Right cardiac atrium (tissue), 5 donors: ENCODE results near the gene DNAJC30. TPM values are rescaled to one million over a fixed set of nuclear protein-coding genes. Genes with fewer than 3 reads are reported as not detected.

Source experiments
- ATAC-seq, 2 donors: fragments of 200-7000 bp; cut with Tn5 transposase; one replicate each; pipeline versions ENCODE4 v1.8.0 to v1.9.1; 2020; ENCODE audit warnings: moderate library complexity in 2 of 2, mild to moderate bottlenecking in 1 of 2
- DNase-seq, 3 donors: peaks; one replicate each; pipeline ENCODE4 v3.0.0-alpha.2; 2020
- H3K27ac ChIP-seq: one replicate; pipeline ENCODE4 v1.5.1; 2013; ENCODE audit warnings: mild to moderate bottlenecking, low read length, control low read depth, moderate library complexity
- H3K27me3 ChIP-seq: one replicate; pipeline ENCODE4 v1.6.1; 2013; ENCODE audit not compliant: control insufficient read depth, insufficient read depth
- H3K4me1 ChIP-seq: one replicate; pipeline ENCODE4 v1.6.1; 2013; ENCODE audit warnings: low read length; ENCODE audit not compliant: control insufficient read depth, insufficient read depth
- H3K4me3 ChIP-seq: one replicate; pipeline ENCODE4 v1.5.1; 2013; ENCODE audit warnings: low read length, control low read depth
- H3K9me3 ChIP-seq: one replicate; pipeline ENCODE4 v1.6.1; 2013; ENCODE audit warnings: low read length; ENCODE audit not compliant: control insufficient read depth
- WGBS: extraction: QIAGEN DNeasy Blood & Tissue Kit; methylation state at CpG from one replicate; pipeline ENCODE4 v1.1.7; 2013; 5-methylcytosine and 5-hydroxymethylcytosine counted together
- intact Hi-C, 4 donors: fragments of 100-400 bp; cut with DNase I; formaldehyde crosslinking; loops; one replicate each; pipeline versions ENCODE4 v1.11.0 to v1.14.0; 2022 to 2023
- polyA plus RNA-seq: library from polyadenylated mRNA; stranded (reverse); fragments of 200-250 nt; gene quantifications from one replicate; pipeline ENCODE4 v1.2.3, GENCODE V29; 2013
- total RNA-seq, 4 donors: library from RNA; stranded (reverse); fragmentation: NEBNext Ultra II Directional; extraction: Animal tissue kit (Norgen Biotek cat#: 25700); gene quantifications; one replicate each; pipeline ENCODE4 v1.2.1, GENCODE V29; 2021
- donor health status: healthy with polysubstance abuse.
- donor health status: DM: no; HTN: yes; CAD: no.
- donor health status: DM: no; HTN: no; CAD: no.
- donor health status: DM: no; HTN: yes; CAD: no; lungs with severe emphysema.
- donor health status: DM: yes; HTN: yes; CAD: no.

Gene DNAJC30
- total and polyA plus RNA-seq, 5 donors: 14.5 to 21.1 (median 18.3) TPM

DNA sequence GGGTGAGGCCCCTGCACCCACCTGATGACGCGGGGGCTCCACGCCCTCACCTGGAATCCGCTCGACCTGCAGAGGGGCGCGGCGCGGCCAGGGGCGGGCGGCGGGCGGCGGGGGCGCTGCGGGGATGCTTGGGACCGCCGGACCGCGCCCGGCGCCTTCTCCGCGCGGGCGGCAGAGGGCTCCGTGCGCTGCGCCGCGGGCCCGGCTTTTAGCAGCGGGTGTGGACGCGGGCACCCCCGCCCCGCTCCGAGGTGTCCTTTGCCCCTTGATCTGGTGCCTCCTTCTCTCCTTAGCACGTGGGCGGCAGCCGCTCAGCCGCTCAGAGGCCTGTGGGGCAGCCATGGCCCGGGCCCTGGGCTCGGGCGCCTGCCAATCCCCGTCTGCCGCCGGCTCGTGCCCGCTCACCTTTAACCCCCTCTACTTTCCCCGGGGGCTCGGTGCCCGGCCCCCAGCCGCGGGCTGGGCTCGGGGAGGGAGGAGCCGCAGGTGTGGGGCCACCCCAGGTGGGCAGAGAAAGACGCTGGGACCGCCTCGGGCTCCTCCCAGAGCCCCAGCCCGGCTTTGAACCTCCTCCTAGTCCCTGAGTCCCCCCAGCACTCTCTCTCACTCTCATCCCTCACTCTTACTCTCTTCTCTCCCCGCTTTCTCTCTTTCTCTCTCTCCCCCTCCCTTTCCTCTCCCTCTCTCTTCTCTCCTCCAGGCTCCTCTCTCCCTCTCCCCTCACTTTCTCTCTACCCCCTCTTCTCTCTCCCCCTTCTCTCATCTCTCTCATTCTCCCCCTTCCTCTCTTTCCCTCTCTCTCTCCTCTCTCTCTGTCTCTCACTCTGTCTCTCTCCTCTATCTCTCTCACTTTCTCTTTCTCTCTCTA is 35.3 kb downstream of the DNAJC30 start:
- no peaks in the 10 kb centered on the region for H3K9me3 ChIP-seq
- peak in 1 of 3 donors; percentile 18 for DNase-seq
- no peaks in the 10 kb centered on the region for H3K4me1 ChIP-seq
- peak; percentile 37 to 57 for ATAC-seq
- no peak overlapping the region for H3K27ac ChIP-seq
- peak overlapping the region; percentile 60 for H3K4me3 ChIP-seq
- intact Hi-C loops: no loop called here
- H3K27me3 ChIP-seq: no peaks in the 10 kb centered on the region
- WGBS: 1% methylated on average over 61 of the region's 62 CpGs

GRCh38 chr7:73646785-73647724 is 36.2 kb downstream of the DNAJC30 start:
- ATAC-seq (no peak), DNase-seq (no peak)
- H3K27me3 ChIP-seq: no peaks in the 10 kb centered on the region
- H3K27ac ChIP-seq: no peak overlapping the region
- 39% methylated on average over 16 of the region's 16 CpGs for WGBS
- H3K4me1 ChIP-seq: no peaks in the 10 kb centered on the region
- H3K9me3 ChIP-seq: no peaks in the 10 kb centered on the region
- intact Hi-C loops: no loop called here
- peak overlapping the region; percentile 60 for H3K4me3 ChIP-seq

DNA sequence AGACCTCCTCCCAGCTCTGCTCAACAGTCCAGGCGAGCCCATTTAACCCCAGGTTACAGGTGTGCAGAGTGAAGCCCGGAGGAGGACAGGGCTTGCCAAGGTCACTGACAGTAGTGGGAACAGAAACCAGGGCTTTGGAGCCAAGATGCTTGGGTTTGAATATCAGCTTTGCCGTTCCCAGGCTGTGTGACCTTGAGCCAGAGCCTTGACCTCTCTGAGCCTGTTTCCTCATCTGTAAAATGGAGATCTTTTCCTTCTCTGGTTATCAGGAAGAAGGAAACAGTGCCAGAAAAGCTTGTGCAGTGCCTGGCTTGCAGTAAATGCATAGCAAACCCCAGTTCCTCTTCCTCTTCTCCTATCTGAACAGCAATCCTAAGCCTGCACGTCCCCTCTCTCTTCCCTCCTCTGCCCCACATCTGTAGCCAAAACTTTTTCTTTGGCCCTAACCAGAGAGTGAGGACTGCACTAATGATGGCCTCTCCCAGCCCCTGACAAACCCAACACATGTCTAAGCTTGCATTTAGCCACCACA is 37.5 kb downstream of the DNAJC30 start:
- no peaks in the 10 kb centered on the region for H3K4me1 ChIP-seq
- WGBS: 28% methylated on average over 4 of the region's 4 CpGs
- peaks cover 2% of the 10 kb centered on the region for H3K9me3 ChIP-seq
- ATAC-seq: no peak
- no peaks in the 10 kb centered on the region for H3K27me3 ChIP-seq
- no peak overlapping the region for H3K4me3 ChIP-seq
- DNase-seq: no peak
- intact Hi-C loops: no loop called here
- no peak overlapping the region for H3K27ac ChIP-seq

GRCh38 chr7:73644688-73645286 is 38.5 kb downstream of the DNAJC30 start:
- ATAC-seq (no peak), DNase-seq (no peak)
- no peaks in the 10 kb centered on the region for H3K27me3 ChIP-seq
- no peak overlapping the region for H3K4me3 ChIP-seq
- intact Hi-C loops: no loop called here
- no peaks in the 10 kb centered on the region for H3K4me1 ChIP-seq
- 32% methylated on average over 5 of the region's 5 CpGs for WGBS
- H3K27ac ChIP-seq: no peak overlapping the region
- H3K9me3 ChIP-seq: peaks cover 2% of the 10 kb centered on the region

GRCh38 chr7:73642834-73643233 is 40.4 kb downstream of the DNAJC30 start:
- intact Hi-C loops: no loop called here
- DNase-seq: no peak
- H3K4me3 ChIP-seq: no peak overlapping the region
- 58% methylated on average over 2 of the region's 2 CpGs for WGBS
- no peak overlapping the region for H3K27ac ChIP-seq
- no peak for ATAC-seq
- no peaks in the 10 kb centered on the region for H3K27me3 ChIP-seq
- H3K9me3 ChIP-seq: peaks cover 2% of the 10 kb centered on the region
- H3K4me1 ChIP-seq: no peaks in the 10 kb centered on the region

DNA sequence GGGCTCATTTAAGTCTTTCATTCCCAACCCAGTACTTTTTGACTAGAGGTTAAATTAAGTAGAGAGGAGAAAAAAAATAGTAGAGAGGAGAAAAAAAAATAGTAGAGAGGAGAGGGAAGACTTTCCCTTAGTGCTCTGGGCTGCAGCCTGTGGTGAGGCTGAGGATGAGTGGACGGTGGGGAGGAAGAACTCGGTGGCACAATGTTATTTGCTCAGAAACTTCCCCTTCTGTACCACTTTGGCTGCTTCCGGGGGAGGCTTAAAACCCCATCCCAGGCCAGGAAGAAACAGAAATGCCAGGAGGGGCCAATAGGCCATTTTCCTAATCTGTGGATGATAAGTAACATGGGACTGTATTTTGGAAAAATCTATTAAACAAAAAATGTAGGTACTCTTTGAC is 44.3 kb downstream of the DNAJC30 start:
- intact Hi-C loops: no loop called here
- 51% methylated on average over 3 of the region's 3 CpGs for WGBS
- Histone ChIP-seq H3K4me1 (no peaks in the 10 kb centered on the region), H3K27me3 (no peaks in the 10 kb centered on the region), H3K27ac (no peak overlapping the region), H3K4me3 (no peak overlapping the region), H3K9me3 (peaks cover 2% of the 10 kb centered on the region)
- no peak for ATAC-seq
- DNase-seq: no peak

- no peaks in the 10 kb centered on the region for H3K4me1 ChIP-seq
- no peak overlapping the region for H3K27ac ChIP-seq
- intact Hi-C loops: no loop called here
- no peaks in the 10 kb centered on the region for H3K27me3 ChIP-seq
- H3K4me3 ChIP-seq: no peak overlapping the region
- 82% methylated on average over 8 of the region's 8 CpGs for WGBS
- ATAC-seq: no peak
- no peak for DNase-seq
- H3K9me3 ChIP-seq: no peaks in the 10 kb centered on the region
Observed at GRCh38 chr7:73635428-73636200, 47.6 kb downstream of the DNAJC30 start.

DNA sequence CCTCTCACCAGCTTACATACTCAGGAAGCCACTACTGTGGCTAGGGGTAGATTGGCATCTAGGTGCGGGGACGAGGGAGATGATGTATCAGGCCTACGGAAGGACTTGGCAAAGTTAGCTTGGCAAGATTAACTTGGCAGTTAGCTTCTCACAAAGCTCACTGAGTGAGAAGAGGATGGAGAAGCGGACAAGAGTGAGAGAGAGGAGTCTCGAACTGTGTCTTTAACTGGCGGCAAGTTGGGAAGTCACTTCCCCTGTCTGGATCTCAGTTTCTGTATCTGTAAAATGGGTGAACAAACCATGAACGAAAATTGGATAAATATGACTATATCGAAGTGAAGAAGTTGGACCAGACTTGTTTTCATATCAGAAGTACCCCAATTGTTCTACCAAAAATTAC is 49.4 kb downstream of the DNAJC30 start:
- DNase-seq: no peak
- WGBS: 77% methylated on average over 8 of the region's 8 CpGs
- intact Hi-C loops: no loop called here
- Histone ChIP-seq H3K27me3 (no peaks in the 10 kb centered on the region), H3K27ac (no peak overlapping the region), H3K9me3 (no peaks in the 10 kb centered on the region), H3K4me3 (no peak overlapping the region), H3K4me1 (no peaks in the 10 kb centered on the region)
- no peak for ATAC-seq

- WGBS: 80% methylated on average over 7 of the region's 7 CpGs
- ATAC-seq: no peak
- Histone ChIP-seq H3K4me3 (no peak overlapping the region), H3K27ac (no peak overlapping the region), H3K27me3 (no peaks in the 10 kb centered on the region), H3K4me1 (no peaks in the 10 kb centered on the region), H3K9me3 (no peaks in the 10 kb centered on the region)
- intact Hi-C loops: no loop called here
- DNase-seq: no peak
Observed at GRCh38 chr7:73633323-73633722, 49.9 kb downstream of the DNAJC30 start.

- Histone ChIP-seq H3K27me3 (no peaks in the 10 kb centered on the region), H3K9me3 (no peaks in the 10 kb centered on the region)
- 27% methylated on average over 1 of the region's 1 CpG for WGBS
Observed at GRCh38 chr7:73631558-73631957, 51.7 kb downstream of the DNAJC30 start.

More at GRCh38 chr7:73631558-73631957, 51.7 kb downstream of the DNAJC30 start:
- DNase-seq (no peak), ATAC-seq (no peak)
- Histone ChIP-seq H3K4me3 (no peak overlapping the region), H3K27ac (no peak overlapping the region), H3K4me1 (no peaks in the 10 kb centered on the region)
- intact Hi-C loops: no loop called here
